Muscle layer of colon (tissue), 2 donors: ENCODE results near the gene PPP2R5B.

Source experiments
- H3K27ac ChIP-seq: one replicate; pipeline ENCODE4 v1.7.0; 2013; ENCODE audit warnings: low read depth, mild to moderate bottlenecking, low read length, moderate library complexity
- H3K27me3 ChIP-seq, 2 donors: one replicate each; pipeline ENCODE4 v1.7.0; 2013; ENCODE audit warnings: low read length in 2 of 2, mild to moderate bottlenecking in 2 of 2; ENCODE audit not compliant: insufficient read depth in 2 of 2, control insufficient read depth in 1 of 2
- H3K36me3 ChIP-seq: one replicate; pipeline ENCODE4 v1.7.0; 2013; ENCODE audit warnings: mild to moderate bottlenecking, low read length; ENCODE audit not compliant: insufficient read depth
- H3K4me1 ChIP-seq: one replicate; pipeline ENCODE4 v1.7.0; 2013; ENCODE audit warnings: mild to moderate bottlenecking, low read length; ENCODE audit not compliant: insufficient read depth
- H3K4me3 ChIP-seq, 2 donors: one replicate each; pipeline ENCODE4 v1.7.0; 2013; ENCODE audit warnings: low read length in 2 of 2, low read depth in 1 of 2, mild to moderate bottlenecking in 1 of 2, moderate library complexity in 1 of 2
- H3K9ac ChIP-seq: one replicate; pipeline ENCODE4 v1.7.0; 2013; ENCODE audit warnings: low read length
- H3K9me3 ChIP-seq: one replicate; pipeline ENCODE4 v1.7.0; 2013; ENCODE audit warnings: mild to moderate bottlenecking, low read length
- donor health status: abdominal sarcoma.
- donor health status: Adenocarcinoma of cecum.

PPP2R5B gene

GRCh38 chr11:64898541-64898940 is 25.9 kb upstream of the PPP2R5B start:
- Histone ChIP-seq H3K9ac (no peak overlapping the region), H3K4me1 (no peaks in the 10 kb centered on the region), H3K27ac (no peak overlapping the region), H3K4me3 (no peak overlapping the region), H3K36me3 (peaks cover 20% of the 10 kb centered on the region), H3K9me3 (no peaks in the 10 kb centered on the region), H3K27me3 (no peaks in the 10 kb centered on the region)

GRCh38 chr11:64900263-64900678 is 24.2 kb upstream of the PPP2R5B start:
- Histone ChIP-seq H3K9me3 (no peaks in the 10 kb centered on the region), H3K36me3 (peaks cover 23% of the 10 kb centered on the region), H3K27ac (no peak overlapping the region)

DNA sequence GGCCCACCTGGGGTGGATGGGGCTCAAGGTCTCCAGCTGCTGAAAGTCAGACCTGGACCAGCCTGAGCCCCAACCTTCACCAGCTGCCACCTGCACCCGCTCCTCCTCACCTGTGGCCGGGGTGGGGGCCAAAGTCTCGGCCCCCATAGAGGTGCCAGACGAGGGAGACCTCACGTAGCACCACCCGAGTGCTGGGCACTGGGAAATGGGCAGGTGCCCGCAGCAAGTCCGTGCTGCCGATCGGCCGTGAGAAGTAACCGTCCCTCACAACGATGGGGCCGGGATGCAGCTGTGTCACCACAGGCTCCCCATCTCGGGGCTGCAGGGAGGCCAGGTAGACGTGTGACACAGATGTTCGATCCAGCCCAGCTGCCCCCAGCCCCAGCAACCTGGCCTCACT is 23.7 kb upstream of the PPP2R5B start:
- Histone ChIP-seq H3K27ac (no peak overlapping the region), H3K27me3 (no peaks in the 10 kb centered on the region), H3K4me1 (no peaks in the 10 kb centered on the region), H3K4me3 (no peak overlapping the region), H3K9ac (no peak overlapping the region), H3K9me3 (no peaks in the 10 kb centered on the region), H3K36me3 (peaks cover 28% of the 10 kb centered on the region)

More at GRCh38 chr11:64900263-64900678, 24.2 kb upstream of the PPP2R5B start:
- H3K27me3 ChIP-seq: no peaks in the 10 kb centered on the region
- no peaks in the 10 kb centered on the region for H3K4me1 ChIP-seq
- no peak overlapping the region for H3K9ac ChIP-seq
- no peak overlapping the region for H3K4me3 ChIP-seq

DNA sequence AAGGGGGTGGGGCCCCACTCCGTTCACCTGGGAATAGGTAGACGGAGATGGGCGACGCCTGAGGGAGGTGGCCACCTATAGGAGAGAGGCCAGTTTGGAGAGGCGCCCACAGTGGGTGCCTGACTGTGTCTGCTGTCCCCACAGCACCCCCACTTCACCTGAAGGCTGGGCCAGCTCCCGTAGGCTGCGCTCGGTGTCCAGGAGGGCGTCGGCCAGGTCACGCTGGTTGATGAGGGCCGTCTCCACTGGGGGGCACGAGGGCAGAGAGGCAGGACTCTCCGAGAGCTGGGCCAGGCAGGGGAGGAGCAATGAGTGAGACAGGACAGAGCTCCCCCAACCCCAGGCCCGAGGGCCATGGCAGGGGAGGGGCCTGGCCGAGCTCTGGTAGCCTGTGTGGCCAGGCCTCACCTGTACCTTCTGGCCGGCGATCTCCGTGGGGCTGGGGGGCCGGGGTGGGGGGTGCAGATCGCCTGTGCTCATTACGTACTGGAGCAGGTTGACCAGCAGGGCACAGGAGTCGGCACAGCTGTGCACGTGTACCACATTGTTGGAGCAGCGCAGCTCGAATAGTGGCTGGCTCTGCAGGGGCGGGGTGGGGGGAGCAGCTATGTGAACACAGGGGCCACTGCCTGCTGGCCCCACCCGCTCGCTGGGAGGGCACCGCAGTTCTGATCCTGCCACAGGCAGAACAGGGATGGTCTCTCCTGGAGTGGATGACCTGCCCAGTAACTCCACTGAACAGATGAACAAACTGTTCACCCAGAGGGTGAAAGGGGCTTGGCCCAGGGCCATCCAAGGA is 22.2 kb upstream of the PPP2R5B start:
- H3K27ac ChIP-seq: no peak overlapping the region
- H3K4me3 ChIP-seq: no peak overlapping the region
- H3K9ac ChIP-seq: no peak overlapping the region
- H3K36me3 ChIP-seq: peaks cover 43% of the 10 kb centered on the region
- H3K9me3 ChIP-seq: no peaks in the 10 kb centered on the region
- H3K4me1 ChIP-seq: no peaks in the 10 kb centered on the region
- no peaks in the 10 kb centered on the region for H3K27me3 ChIP-seq

DNA sequence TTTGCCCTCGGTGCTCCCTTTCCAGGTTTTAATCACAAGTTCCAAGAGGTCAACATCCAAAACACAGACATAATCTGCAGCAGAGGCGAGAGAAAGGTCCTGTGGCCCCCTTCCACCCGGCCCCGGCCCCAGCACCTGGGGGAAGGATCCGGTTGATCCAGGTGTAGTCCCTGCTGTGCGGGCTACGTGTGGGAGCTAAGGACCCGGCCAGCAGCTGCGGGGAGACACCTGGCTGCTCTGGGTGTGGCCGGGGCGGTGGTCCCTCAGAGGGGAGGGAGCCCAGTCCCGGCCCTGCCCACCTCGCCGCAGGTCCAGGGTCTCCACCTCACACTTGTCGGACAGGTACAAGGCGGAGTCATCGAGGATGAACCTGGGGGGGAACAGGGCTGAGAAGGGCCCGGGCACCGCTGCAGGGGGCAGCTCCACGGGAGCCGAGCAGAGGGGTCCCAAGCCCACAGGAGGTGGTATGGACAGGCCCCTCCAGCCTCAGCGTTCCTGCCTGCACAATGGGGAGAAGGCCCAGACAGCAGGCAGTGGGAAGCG is 21.1 kb upstream of the PPP2R5B start:
- no peaks in the 10 kb centered on the region for H3K27me3 ChIP-seq
- H3K4me1 ChIP-seq: no peaks in the 10 kb centered on the region
- peaks cover 53% of the 10 kb centered on the region for H3K36me3 ChIP-seq
- no peak overlapping the region for H3K27ac ChIP-seq
- H3K9ac ChIP-seq: no peak overlapping the region
- no peaks in the 10 kb centered on the region for H3K9me3 ChIP-seq
- H3K4me3 ChIP-seq: no peak overlapping the region

DNA sequence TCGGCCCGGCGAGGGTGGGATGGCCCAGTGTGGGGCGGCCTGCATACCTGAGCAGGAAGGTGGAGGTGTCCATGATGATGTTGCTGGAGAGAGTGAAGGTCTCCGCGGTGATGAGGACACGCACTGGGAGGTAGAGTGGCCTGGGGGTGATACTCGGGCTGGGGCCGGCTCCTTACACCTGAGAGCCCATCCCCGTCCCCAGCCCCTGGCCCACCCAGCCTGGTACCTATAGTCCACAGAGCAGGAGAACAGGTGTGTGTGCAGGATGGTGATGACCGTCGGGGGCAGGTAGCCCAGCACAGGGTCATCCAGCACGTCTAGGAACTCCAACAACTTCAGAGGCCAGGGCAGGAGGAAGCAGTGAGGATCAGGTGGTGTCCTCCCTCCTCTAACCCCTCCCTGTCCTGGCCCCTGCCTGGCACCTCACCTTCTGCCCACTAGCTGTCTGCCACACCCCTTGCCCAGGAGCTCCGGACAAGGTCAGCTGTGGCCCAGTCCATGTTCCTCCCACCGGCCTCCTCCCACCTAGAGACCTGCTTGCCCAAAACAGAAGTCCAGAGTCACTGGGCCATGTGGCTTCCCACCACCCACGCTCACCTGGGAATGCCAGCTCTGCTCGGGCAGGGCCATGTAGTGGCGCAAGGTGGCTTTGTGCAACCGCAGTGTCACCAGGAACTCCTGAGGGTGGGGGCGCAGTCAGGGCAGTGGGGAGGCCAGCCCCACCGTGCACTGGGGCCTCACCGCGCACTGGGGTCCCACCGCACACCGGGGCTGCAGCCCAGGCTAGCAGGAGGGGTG is 18.8 kb upstream of the PPP2R5B start:
- Histone ChIP-seq H3K4me1 (no peaks in the 10 kb centered on the region), H3K4me3 (no peak overlapping the region), H3K36me3 (peaks cover 71% of the 10 kb centered on the region), H3K9ac (no peak overlapping the region), H3K27me3 (no peaks in the 10 kb centered on the region), H3K27ac (no peak overlapping the region), H3K9me3 (no peaks in the 10 kb centered on the region)

GRCh38 chr11:64906314-64906635 is 18.2 kb upstream of the PPP2R5B start:
- H3K27me3 ChIP-seq: no peaks in the 10 kb centered on the region
- no peaks in the 10 kb centered on the region for H3K9me3 ChIP-seq
- H3K9ac ChIP-seq: no peak overlapping the region
- no peak overlapping the region for H3K27ac ChIP-seq
- no peaks in the 10 kb centered on the region for H3K4me1 ChIP-seq
- H3K36me3 ChIP-seq: peaks cover 75% of the 10 kb centered on the region
- H3K4me3 ChIP-seq: no peak overlapping the region

- H3K27ac ChIP-seq: no peak overlapping the region
Observed at GRCh38 chr11:64908766-64909165, 15.7 kb upstream of the PPP2R5B start.

DNA sequence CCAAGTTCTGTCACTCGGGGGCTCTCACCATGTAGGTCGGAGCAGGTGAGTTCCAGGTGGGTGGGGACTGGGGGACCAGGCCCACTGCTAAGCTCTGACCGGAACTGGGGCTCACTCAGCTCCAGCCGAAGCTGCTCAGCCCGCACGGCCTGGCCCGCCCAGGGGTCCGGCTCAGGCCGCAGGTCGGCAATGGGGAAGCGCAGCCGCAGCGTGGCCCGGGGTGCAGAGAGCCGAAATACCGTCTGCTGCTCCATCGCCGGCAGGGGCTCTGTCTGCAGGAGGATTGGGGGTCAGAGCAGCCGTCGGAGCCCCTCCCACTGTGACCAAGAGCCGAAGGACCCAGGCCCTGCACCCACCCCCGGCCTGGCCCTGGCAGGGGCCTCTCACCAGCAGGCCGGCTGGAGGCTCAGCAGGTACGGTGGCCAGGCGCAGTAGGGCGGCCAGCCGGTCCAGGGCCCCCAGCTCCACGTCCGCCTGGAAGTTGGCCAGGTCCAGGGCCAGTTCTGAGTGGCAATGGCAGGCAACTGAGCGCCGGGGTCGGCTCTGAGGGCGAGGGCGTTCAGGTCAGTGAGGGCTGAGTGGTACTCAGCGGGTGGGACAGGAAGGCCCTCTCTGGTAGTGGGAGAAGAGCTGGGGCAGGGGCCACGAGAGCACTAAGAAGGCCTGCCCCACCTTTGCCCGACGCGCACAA is 14.7 kb upstream of the PPP2R5B start:
- H3K27me3 ChIP-seq: no peaks in the 10 kb centered on the region
- no peak overlapping the region for H3K4me3 ChIP-seq
- H3K27ac ChIP-seq: no peak overlapping the region
- H3K9ac ChIP-seq: no peak overlapping the region
- H3K9me3 ChIP-seq: no peaks in the 10 kb centered on the region
- no peaks in the 10 kb centered on the region for H3K4me1 ChIP-seq
- H3K36me3 ChIP-seq: peaks cover 91% of the 10 kb centered on the region

More at GRCh38 chr11:64908766-64909165, 15.7 kb upstream of the PPP2R5B start:
- Histone ChIP-seq H3K9ac (no peak overlapping the region), H3K4me3 (no peak overlapping the region), H3K9me3 (no peaks in the 10 kb centered on the region), H3K27me3 (no peaks in the 10 kb centered on the region), H3K36me3 (peaks cover 84% of the 10 kb centered on the region), H3K4me1 (no peaks in the 10 kb centered on the region)

GRCh38 chr11:64910451-64911093 is 13.9 kb upstream of the PPP2R5B start:
- Histone ChIP-seq H3K36me3 (peaks cover 85% of the 10 kb centered on the region), H3K4me3 (no peak overlapping the region), H3K9ac (no peak overlapping the region), H3K27ac (no peak overlapping the region), H3K9me3 (no peaks in the 10 kb centered on the region), H3K4me1 (peaks cover 6% of the 10 kb centered on the region), H3K27me3 (no peaks in the 10 kb centered on the region)

DNA sequence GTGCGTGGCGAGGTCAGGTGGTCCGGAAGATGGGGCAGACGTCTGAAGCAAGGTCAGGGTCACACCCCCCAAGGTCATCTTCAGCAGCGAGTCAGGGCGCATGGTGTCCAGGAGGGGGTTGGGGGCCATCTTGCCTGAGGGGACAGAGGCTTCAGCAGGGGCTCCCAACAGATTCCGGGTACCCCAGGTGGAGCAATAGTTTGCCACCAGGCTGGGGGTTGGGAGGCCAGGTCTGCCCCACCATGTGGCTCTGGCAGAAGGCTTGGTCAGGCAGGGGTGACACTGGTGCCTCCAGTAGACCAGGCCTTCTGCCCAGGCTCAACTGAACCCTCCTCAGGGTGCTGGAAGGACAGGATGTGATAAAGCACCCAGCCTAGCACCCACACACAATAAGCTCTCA is 13.3 kb upstream of the PPP2R5B start:
- Histone ChIP-seq H3K27ac (no peak overlapping the region), H3K9me3 (no peaks in the 10 kb centered on the region), H3K36me3 (peaks cover 79% of the 10 kb centered on the region), H3K4me1 (peaks cover 12% of the 10 kb centered on the region), H3K9ac (no peak overlapping the region), H3K27me3 (no peaks in the 10 kb centered on the region), H3K4me3 (no peak overlapping the region)
